Motor neuron (in vitro differentiated cells): ENCODE results near the gene ZNF366. TPM values are rescaled to one million over a fixed set of nuclear protein-coding genes. Genes with fewer than 3 reads are reported as not detected.
A peak's percentile ranks its signal among the peaks of the same experiment; 100 is the strongest.

Experiments
- ATAC-seq, 8 experiments: fragments of 200-7000 bp; cut with Tn5 transposase; replicated peaks in 6 of 8; 2 replicates each; pipeline ENCODE4 v1.8.0; 2021; ENCODE audit warnings: mild to moderate bottlenecking in 8 of 8, moderate library complexity in 8 of 8
- H3K27ac ChIP-seq, 2 donors: fragments of 250-450 bp; sonication (Bioruptor Pico); 2 replicates each; pipeline ENCODE4 v1.9.0; 2021; ENCODE audit warnings: antibody characterized with exemption in 2 of 2, mild to moderate bottlenecking in 2 of 2, moderate library complexity in 1 of 2
- H3K4me1 ChIP-seq, 2 donors: fragments of 250-450 bp; sonication (Bioruptor Pico); replicated peaks in 1 of 2; 2 replicates each; pipeline ENCODE4 v1.6.1; 2021; ENCODE audit warnings: antibody characterized with exemption in 2 of 2, mild to moderate bottlenecking in 2 of 2, moderate library complexity in 1 of 2
- H3K4me3 ChIP-seq, 5 donors: fragments of 250-450 bp; sonication (Bioruptor Pico); 2 replicates each; pipeline ENCODE4 v1.9.0; 2021; ENCODE audit warnings: antibody characterized with exemption in 5 of 5, mild to moderate bottlenecking in 5 of 5, moderate library complexity in 4 of 5
- WGBS, 10 experiments: fragments of 450-650 bp; shearing (Covaris generic); methylation state at CpG; one replicate each; pipeline ENCODE4 v1.0.0; 2022; 5-methylcytosine and 5-hydroxymethylcytosine counted together
- in situ Hi-C, 9 experiments: fragments of 400-800 bp; cut with MboI; loops; one replicate each; pipeline ENCODE4 v1.15.0; 2021; ENCODE audit warnings: low sequenced_read_pairs in 9 of 9, low pct_unique_long_range_greater_than_20kb in 2 of 9; ENCODE audit not compliant: unreplicated experiment in 9 of 9
- total RNA-seq, 8 experiments: library from RNA; unstranded; fragments of 300-600 nt; gene quantifications; 2 replicates each; pipeline versions ENCODE4 v1.2.3 to v1.2.4, GENCODE V29; 2022

ZNF366 gene
- total RNA-seq, result under 1 TPM in 6 of 8 experiments, not detected in 2; 0.09 to 0.57 (median 0.19) TPM

- H3K27ac ChIP-seq, result no peak within 1 kb of the TSS
- H3K4me3 ChIP-seq, result no peak within 1 kb of the TSS
- no peaks in the 10 kb centered on the region for H3K4me1 ChIP-seq
- peak in 1 of 8 experiments; percentile 31 for ATAC-seq
- WGBS, 10 experiments, result 57 to 89% (median 74%) methylated on average over 2 to 9 of the region's 9 CpGs; no CpG with 5 or more reads in 1 of the 10 experiments
- in situ Hi-C loops, result loop anchor here in 2 of 9 experiments (25.0 kb wide), 1 partner anchor 145 kb away; no protein-coding TSS in a partner anchor
These were observed at the start of gene ZNF366 for GRCh38 chr5:72507231-72507906. Gene ZNF366 (minus strand): TSS chr5:72507410. CDS start chr5:72461496, 45,914 bp downstream.

- peak overlapping the region in 2 of 5 donors; percentile 6 to 7 for H3K4me3 ChIP-seq
- peak; percentile 85 to 97 (median 89) for ATAC-seq
- in situ Hi-C loops, result no loop called here
- H3K4me1 ChIP-seq, result peaks cover 11 to 13% of the 10 kb centered on the region in 2 donors
- H3K27ac ChIP-seq, result peak overlapping the region in 1 of 2 donors; percentile 11
- whole genome bisulfite sequencing, 10 experiments, result 0 to 39% (median 16%) methylated on average over 3 to 15 of the region's 42 CpGs
These were observed 49.3 kb upstream of the ZNF366 start for GRCh38 chr5:72556351-72557166.

GRCh38 chr5:72555871-72556270, 48.7 kb upstream of the ZNF366 start:
- 43 to 80% methylated on average over 1 of the region's 1 CpG; no CpG with 5 or more reads in 8 of the 10 experiments for WGBS, 10 experiments
- ATAC-seq, result peak in 1 of 8 experiments; percentile 17
- H3K4me1 ChIP-seq, result peaks cover 11 to 13% of the 10 kb centered on the region in 2 donors
- H3K4me3 ChIP-seq, result no peak overlapping the region
- H3K27ac ChIP-seq, result no peak overlapping the region
- in situ Hi-C loops, result no loop called here

- Histone ChIP-seq H3K4me1 (peaks cover 11 to 13% of the 10 kb centered on the region in 2 donors), H3K4me3 (no peak overlapping the region), H3K27ac (no peak overlapping the region)
- in situ Hi-C loops, result no loop called here
- ATAC-seq, result no peak
- 83 to 100% (median 100%) methylated on average over 1 of the region's 1 CpG; no CpG with 5 or more reads in 4 of the 10 experiments for WGBS, 10 experiments
These were observed 47.7 kb upstream of the ZNF366 start for GRCh38 chr5:72554897-72555296.

- 42 to 100% (median 81%) methylated on average over 1 to 5 of the region's 5 CpGs; no CpG with 5 or more reads in 2 of the 10 experiments for WGBS, 10 experiments
- peaks cover 11 to 13% of the 10 kb centered on the region in 2 donors for H3K4me1 ChIP-seq
- ATAC-seq, result no peak
- in situ Hi-C loops, result no loop called here
- H3K27ac ChIP-seq, result no peak overlapping the region
- no peak overlapping the region for H3K4me3 ChIP-seq
These were observed 44.9 kb upstream of the ZNF366 start for GRCh38 chr5:72552041-72552557.

- Histone ChIP-seq H3K27ac (no peak overlapping the region), H3K4me3 (no peak overlapping the region), H3K4me1 (peaks cover 0 to under 1% of the 10 kb centered on the region in 2 donors)
- in situ Hi-C loops, result no loop called here
- 67 to 100% (median 95%) methylated on average over 1 to 5 of the region's 5 CpGs; no CpG with 5 or more reads in 1 of the 10 experiments for WGBS, 10 experiments
- no peak for ATAC-seq
These were observed 43.4 kb upstream of the ZNF366 start for GRCh38 chr5:72550595-72550994.

GRCh38 chr5:72543811-72544210, 36.6 kb upstream of the ZNF366 start:
- Histone ChIP-seq H3K4me3 (no peak overlapping the region), H3K27ac (no peak overlapping the region), H3K4me1 (no peaks in the 10 kb centered on the region)
- no peak for ATAC-seq
- in situ Hi-C loops, result loop anchor here in 2 of 9 experiments (25.0 kb wide), 1 partner anchor 182 kb away; no protein-coding TSS in a partner anchor
- 26 to 100% (median 66%) methylated on average over 2 to 3 of the region's 3 CpGs for WGBS, 10 experiments

GRCh38 chr5:72543365-72543764, 36.2 kb upstream of the ZNF366 start:
- ATAC-seq, result no peak
- Histone ChIP-seq H3K4me3 (no peak overlapping the region), H3K27ac (no peak overlapping the region), H3K4me1 (no peaks in the 10 kb centered on the region)
- in situ Hi-C loops, result loop anchor here in 2 of 9 experiments (25.0 kb wide), 1 partner anchor 181 kb away; no protein-coding TSS in a partner anchor
- WGBS, 10 experiments, result 39 to 100% (median 96%) methylated on average over 1 to 3 of the region's 3 CpGs; no CpG with 5 or more reads in 1 of the 10 experiments

- Histone ChIP-seq H3K27ac (no peak overlapping the region), H3K4me1 (no peaks in the 10 kb centered on the region), H3K4me3 (no peak overlapping the region)
- 0 to 100% (median 96%) methylated on average over 1 of the region's 1 CpG; no CpG with 5 or more reads in 2 of the 10 experiments for WGBS, 10 experiments
- in situ Hi-C loops, result loop anchor here in 2 of 9 experiments (25.0 kb wide), 1 partner anchor 180 kb away; no protein-coding TSS in a partner anchor
- ATAC-seq, result no peak
These were observed 35.5 kb upstream of the ZNF366 start for GRCh38 chr5:72542695-72543094.

- 20 to 57% (median 35%) methylated on average over 1 to 4 of the region's 7 CpGs; no CpG with 5 or more reads in 7 of the 10 experiments for WGBS, 10 experiments
- H3K4me3 ChIP-seq, result no peak overlapping the region
- H3K27ac ChIP-seq, result no peak overlapping the region
- ATAC-seq, result peak in 3 of 8 experiments; percentile 48 to 64 (median 59)
- H3K4me1 ChIP-seq, result no peaks in the 10 kb centered on the region
- in situ Hi-C loops, result loop anchor here in 2 of 9 experiments (25.0 kb wide), 1 partner anchor 179 kb away; no protein-coding TSS in a partner anchor
These were observed 34.5 kb upstream of the ZNF366 start for GRCh38 chr5:72541501-72542225.

- Histone ChIP-seq H3K27ac (no peak overlapping the region), H3K4me3 (no peak overlapping the region), H3K4me1 (no peaks in the 10 kb centered on the region)
- WGBS, 10 experiments, result 83 to 100% (median 92%) methylated on average over 1 to 5 of the region's 7 CpGs; no CpG with 5 or more reads in 3 of the 10 experiments
- no peak for ATAC-seq
- in situ Hi-C loops, result loop anchor here in 2 of 9 experiments (25.0 kb wide), 1 partner anchor 179 kb away; no protein-coding TSS in a partner anchor
These were observed 33.7 kb upstream of the ZNF366 start for GRCh38 chr5:72540759-72541438.

GRCh38 chr5:72539726-72540125, 32.5 kb upstream of the ZNF366 start:
- in situ Hi-C loops, result loop anchor here in 2 of 9 experiments (25.0 kb wide), 1 partner anchor 177 kb away; no protein-coding TSS in a partner anchor
- no peaks in the 10 kb centered on the region for H3K4me1 ChIP-seq
- no peak for ATAC-seq
- H3K4me3 ChIP-seq, result no peak overlapping the region
- H3K27ac ChIP-seq, result no peak overlapping the region
